Measurements from ENCODE around the gene SMARCC1. TPM values are rescaled to one million over a fixed set of nuclear protein-coding genes. Genes with fewer than 3 reads are reported as not detected.

Gene SMARCC1
- total RNA-seq, 1 experiment from 2014 or later, result 43.1 TPM

DNA sequence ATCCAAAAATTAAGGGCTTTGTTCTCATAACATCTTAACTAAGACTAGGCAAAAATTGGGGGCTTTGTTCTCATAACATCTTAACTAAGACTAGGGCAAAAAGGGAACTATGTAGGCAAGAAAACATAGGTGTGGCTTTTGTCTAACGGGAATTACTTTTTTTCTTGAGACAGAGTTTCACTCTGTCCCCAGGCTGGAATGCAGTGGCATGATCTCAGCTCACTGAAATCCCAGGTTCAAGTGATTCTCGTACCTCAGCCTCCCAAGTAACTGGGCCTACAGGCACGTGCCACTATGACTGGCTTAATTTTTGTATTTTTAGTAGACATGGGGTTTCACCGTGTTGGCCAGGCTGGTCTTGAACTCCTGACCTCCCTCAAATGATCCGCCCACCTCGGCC is 153.3 kb downstream of the SMARCC1 start:
- H3K36me3 ChIP-seq (ENCODE audit: low read depth, low read length), result peaks cover 65% of the 10 kb centered on the region
- BruUV-seq (replicated peaks), result no TSS peak
- intact Hi-C loops (cut with micrococcal nuclease), result no loop called here
- POLR2A ChIA-PET (ENCODE audit: unreplicated experiment), result no interaction called here
- H3K79me2 ChIP-seq (ENCODE audit: low read length), result no peaks in the 10 kb centered on the region
- no peak for DNase-seq
- no peak for ATAC-seq
- no peak overlapping the region for H3K9ac ChIP-seq (ENCODE audit: low read length)
- no peaks in the 10 kb centered on the region for H3K27me3 ChIP-seq (ENCODE audit: low read length)
- no peaks in the 10 kb centered on the region for H3F3A ChIP-seq (ENCODE audit: low read length, unreplicated experiment)
- no peaks in the 10 kb centered on the region for H3K9me3 ChIP-seq (ENCODE audit: low read length)
- no peaks in the 10 kb centered on the region for H3K9me2 ChIP-seq (replicated peaks; ENCODE audit: low read length)
- TF ChIP-seq EZH2 (IDR thresholded peaks at IDR 0.05; ENCODE audit: low read length, unreplicated experiment) (no peak), EZH2phosphoT487 (IDR thresholded peaks at IDR 0.05; ENCODE audit: borderline replicate concordance, low read length) (no peak)
- TF ChIP-seq, protein P1, sequence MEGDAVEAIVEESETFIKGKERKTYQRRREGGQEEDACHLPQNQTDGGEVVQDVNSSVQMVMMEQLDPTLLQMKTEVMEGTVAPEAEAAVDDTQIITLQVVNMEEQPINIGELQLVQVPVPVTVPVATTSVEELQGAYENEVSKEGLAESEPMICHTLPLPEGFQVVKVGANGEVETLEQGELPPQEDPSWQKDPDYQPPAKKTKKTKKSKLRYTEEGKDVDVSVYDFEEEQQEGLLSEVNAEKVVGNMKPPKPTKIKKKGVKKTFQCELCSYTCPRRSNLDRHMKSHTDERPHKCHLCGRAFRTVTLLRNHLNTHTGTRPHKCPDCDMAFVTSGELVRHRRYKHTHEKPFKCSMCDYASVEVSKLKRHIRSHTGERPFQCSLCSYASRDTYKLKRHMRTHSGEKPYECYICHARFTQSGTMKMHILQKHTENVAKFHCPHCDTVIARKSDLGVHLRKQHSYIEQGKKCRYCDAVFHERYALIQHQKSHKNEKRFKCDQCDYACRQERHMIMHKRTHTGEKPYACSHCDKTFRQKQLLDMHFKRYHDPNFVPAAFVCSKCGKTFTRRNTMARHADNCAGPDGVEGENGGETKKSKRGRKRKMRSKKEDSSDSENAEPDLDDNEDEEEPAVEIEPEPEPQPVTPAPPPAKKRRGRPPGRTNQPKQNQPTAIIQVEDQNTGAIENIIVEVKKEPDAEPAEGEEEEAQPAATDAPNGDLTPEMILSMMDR (conservative IDR thresholded peaks at IDR 0.05; ENCODE audit: low read depth, low read length), result no peak
- CTCF ChIA-PET, result no interaction called here
- H3K4me1 ChIP-seq (ENCODE audit: insufficient read depth, low read length), result no peaks in the 10 kb centered on the region
- no peak overlapping the region for H3K4me3 ChIP-seq (ENCODE audit: low read length)
- no peak overlapping the region for H3K27ac ChIP-seq (ENCODE audit: low read length)
- H2AFZ ChIP-seq (ENCODE audit: low read length), result no peak overlapping the region
- no peak overlapping the region for H3K4me2 ChIP-seq (ENCODE audit: low read length)
- no peaks in the 10 kb centered on the region for H4K20me1 ChIP-seq (ENCODE audit: low read length)

DNA sequence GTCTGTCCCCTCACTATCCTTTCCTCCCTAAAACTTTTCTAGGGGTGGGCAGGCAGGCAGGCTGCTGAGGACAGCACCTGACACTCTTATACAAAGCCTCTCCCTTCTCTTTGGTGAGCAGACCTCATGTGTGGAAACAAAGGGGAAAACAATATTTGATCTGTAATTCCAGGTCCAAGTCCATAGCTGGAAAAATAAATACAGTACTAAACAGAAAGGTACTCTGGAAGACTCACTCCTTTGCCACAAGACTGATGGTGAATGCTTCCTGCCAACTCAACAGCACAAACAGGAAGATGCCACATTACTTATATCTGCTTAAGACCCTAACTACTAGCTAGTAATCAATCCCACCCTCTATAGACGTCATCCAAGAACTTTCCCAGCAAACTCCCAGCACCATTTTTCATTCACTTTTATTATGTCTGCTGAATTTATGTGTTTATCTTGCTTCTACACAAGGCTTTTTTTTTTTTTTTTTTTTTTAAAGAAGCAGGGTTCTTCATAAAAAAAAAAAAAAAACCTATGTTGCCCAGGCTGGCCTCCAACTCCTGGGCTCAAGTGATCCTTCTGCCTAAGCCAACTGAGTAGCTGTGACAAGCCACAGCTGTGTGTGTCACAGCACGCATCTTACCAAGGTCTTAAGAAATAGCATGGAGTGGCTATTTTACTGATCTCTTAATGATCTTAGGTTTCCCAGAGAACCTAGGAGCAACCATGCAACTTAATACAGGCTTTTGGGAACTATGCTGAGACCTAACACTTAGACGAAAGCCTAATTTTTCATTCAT is 158.8 kb downstream of the SMARCC1 start:
- Histone ChIP-seq H4K20me1 (ENCODE audit: low read length) (no peaks in the 10 kb centered on the region), H3K9ac (ENCODE audit: low read length) (no peak overlapping the region), H3K9me2 (replicated peaks; ENCODE audit: low read length) (no peaks in the 10 kb centered on the region), H3K4me3 (ENCODE audit: low read length) (no peak overlapping the region), H3K27ac (ENCODE audit: low read length) (no peak overlapping the region), H3K9me3 (ENCODE audit: low read length) (no peaks in the 10 kb centered on the region), H2AFZ (ENCODE audit: low read length) (no peak overlapping the region), H3K27me3 (ENCODE audit: low read length) (no peaks in the 10 kb centered on the region), H3K4me1 (ENCODE audit: insufficient read depth, low read length) (peaks cover 19% of the 10 kb centered on the region), H3K4me2 (ENCODE audit: low read length) (no peak overlapping the region), H3F3A (ENCODE audit: low read length, unreplicated experiment) (peaks cover 6% of the 10 kb centered on the region), H3K36me3 (ENCODE audit: low read depth, low read length) (peaks cover 57% of the 10 kb centered on the region), H3K79me2 (ENCODE audit: low read length) (no peaks in the 10 kb centered on the region)
- POLR2A ChIA-PET (ENCODE audit: unreplicated experiment), result no interaction called here
- no peak for DNase-seq
- intact Hi-C loops (cut with micrococcal nuclease), result no loop called here
- TF ChIP-seq, protein P1 (conservative IDR thresholded peaks at IDR 0.05; ENCODE audit: low read depth, low read length), result no peak
- TF ChIP-seq EZH2 (IDR thresholded peaks at IDR 0.05; ENCODE audit: low read length, unreplicated experiment), result no peak
- no peak for TF ChIP-seq EZH2phosphoT487 (IDR thresholded peaks at IDR 0.05; ENCODE audit: borderline replicate concordance, low read length)
- BruUV-seq (replicated peaks), result no TSS peak
- CTCF ChIA-PET, result no interaction called here
- no peak for ATAC-seq
